Tibial nerve (tissue), 4 donors: ENCODE data around the gene GXYLT2. TPM values are rescaled to one million over a fixed set of nuclear protein-coding genes. Genes with fewer than 3 reads are reported as not detected.
A peak's percentile ranks its signal among the peaks of the same experiment; 100 is the strongest.

ENCODE experiments used
- DNase-seq, 2 donors: peaks; one replicate each; pipeline ENCODE4 v3.0.0-alpha.2; 2019; ENCODE audit warnings: low spot score in 2 of 2
- H3K27ac ChIP-seq, 4 donors: fragments of 200-600 bp; sonication (generic) in 3 of 4; one replicate each; pipeline ENCODE4 v1.5.1; 2017 to 2019; ENCODE audit warnings: mild to moderate bottlenecking in 1 of 4
- H3K27me3 ChIP-seq, 2 donors: fragments of 200-600 bp; sonication (generic) in 1 of 2; one replicate each; pipeline versions ENCODE4 v1.5.1 to v1.6.0; 2017 to 2019
- H3K36me3 ChIP-seq, 3 donors: fragments of 200-600 bp; sonication (generic); one replicate each; pipeline ENCODE4 v1.5.1; 2018 to 2019
- H3K4me1 ChIP-seq, 4 donors: fragments of 200-600 bp; sonication (generic) in 3 of 4; one replicate each; pipeline ENCODE4 v1.5.1; 2017 to 2019
- H3K4me3 ChIP-seq, 4 donors: fragments of 200-600 bp; sonication (generic) in 3 of 4; one replicate each; pipeline ENCODE4 v1.5.1; 2017 to 2019; ENCODE audit warnings: mild to moderate bottlenecking in 1 of 4, moderate library complexity in 1 of 4
- H3K9me3 ChIP-seq, 4 donors: fragments of 200-600 bp; sonication (generic) in 3 of 4; one replicate each; pipeline ENCODE4 v1.5.1; 2017 to 2019
- EP300 ChIP-seq, 2 donors: sonication (generic); formaldehyde crosslinking; IDR thresholded peaks; one replicate each; pipeline ENCODE4 v1.6.1; 2017; ENCODE audit warnings: antibody characterized with exemption in 2 of 2, mild to moderate bottlenecking in 1 of 2
- POLR2A ChIP-seq, 2 donors: fragments of 450-650 bp; IDR thresholded peaks; one replicate each; pipeline ENCODE4 v1.6.1; 2017; ENCODE audit warnings: antibody characterized with exemption in 2 of 2, mild to moderate bottlenecking in 2 of 2, moderate library complexity in 2 of 2
- WGBS, 2 donors: methylation state at CpG; one replicate each; pipeline ENCODE4 v1.1.5; 2018; 5-methylcytosine and 5-hydroxymethylcytosine counted together
- total RNA-seq, 4 donors: library from RNA; depleted of rRNA; stranded (reverse); fragments of >200 nt; gene quantifications; one replicate each; pipeline ENCODE4 v1.1.0, GENCODE V29; 2016
- TF ChIP-seq, protein P1 (sequence below), 5 experiments: fragments of 200-600 bp in 3 of 5; fragments of 450-650 bp in 2 of 5; sonication (generic) in 3 of 5; IDR thresholded peaks; one replicate each; pipeline ENCODE4 v1.5.1; 2016 to 2019; ENCODE audit warnings: antibody characterized with exemption in 5 of 5, mild to moderate bottlenecking in 3 of 5, moderate library complexity in 2 of 5

GXYLT2 gene
- total RNA-seq, 4 donors from 2014 or later, result 16.7 to 33.6 (median 22.0) TPM

DNA sequence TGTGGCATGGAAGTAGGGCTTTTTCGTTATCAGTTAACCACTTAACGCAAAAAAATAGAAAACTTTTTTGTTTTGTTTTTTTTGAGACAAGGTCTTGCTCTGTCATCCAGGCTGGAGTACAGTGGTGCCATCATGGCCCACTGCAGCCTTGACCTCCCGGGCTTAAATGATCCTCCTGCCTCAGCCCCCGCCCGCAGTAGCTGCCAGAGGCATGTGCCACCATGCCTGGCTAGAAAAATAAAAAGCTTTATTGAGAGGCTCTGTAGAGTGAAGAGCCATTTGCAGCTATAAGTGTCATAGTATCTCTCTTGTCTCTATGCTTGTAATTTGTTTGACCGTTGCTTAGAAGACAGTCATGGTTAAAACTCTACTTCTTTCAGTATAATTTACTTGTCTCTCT lies 122.3 kb downstream of the GXYLT2 start:
- Histone ChIP-seq H3K4me3 (no peak overlapping the region), H3K9me3 (no peaks in the 10 kb centered on the region), H3K4me1 (peaks cover 0 to 76% (median 17%) of the 10 kb centered on the region in 4 donors), H3K36me3 (peaks cover 0 to 43% (median 0%) of the 10 kb centered on the region in 3 donors), H3K27ac (peak overlapping the region in 1 of 4 donors; percentile 18), H3K27me3 (no peaks in the 10 kb centered on the region)
- 63 to 64% methylated on average over 6 of the region's 6 CpGs for WGBS, 2 donors
- DNase-seq, result no peak
- no peak for TF ChIP-seq POLR2A (IDR thresholded peaks at IDR 0.05)
- TF ChIP-seq, protein P1, sequence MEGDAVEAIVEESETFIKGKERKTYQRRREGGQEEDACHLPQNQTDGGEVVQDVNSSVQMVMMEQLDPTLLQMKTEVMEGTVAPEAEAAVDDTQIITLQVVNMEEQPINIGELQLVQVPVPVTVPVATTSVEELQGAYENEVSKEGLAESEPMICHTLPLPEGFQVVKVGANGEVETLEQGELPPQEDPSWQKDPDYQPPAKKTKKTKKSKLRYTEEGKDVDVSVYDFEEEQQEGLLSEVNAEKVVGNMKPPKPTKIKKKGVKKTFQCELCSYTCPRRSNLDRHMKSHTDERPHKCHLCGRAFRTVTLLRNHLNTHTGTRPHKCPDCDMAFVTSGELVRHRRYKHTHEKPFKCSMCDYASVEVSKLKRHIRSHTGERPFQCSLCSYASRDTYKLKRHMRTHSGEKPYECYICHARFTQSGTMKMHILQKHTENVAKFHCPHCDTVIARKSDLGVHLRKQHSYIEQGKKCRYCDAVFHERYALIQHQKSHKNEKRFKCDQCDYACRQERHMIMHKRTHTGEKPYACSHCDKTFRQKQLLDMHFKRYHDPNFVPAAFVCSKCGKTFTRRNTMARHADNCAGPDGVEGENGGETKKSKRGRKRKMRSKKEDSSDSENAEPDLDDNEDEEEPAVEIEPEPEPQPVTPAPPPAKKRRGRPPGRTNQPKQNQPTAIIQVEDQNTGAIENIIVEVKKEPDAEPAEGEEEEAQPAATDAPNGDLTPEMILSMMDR (IDR thresholded peaks at IDR 0.05), result no peak
- no peak for TF ChIP-seq EP300 (IDR thresholded peaks at IDR 0.05)

DNA sequence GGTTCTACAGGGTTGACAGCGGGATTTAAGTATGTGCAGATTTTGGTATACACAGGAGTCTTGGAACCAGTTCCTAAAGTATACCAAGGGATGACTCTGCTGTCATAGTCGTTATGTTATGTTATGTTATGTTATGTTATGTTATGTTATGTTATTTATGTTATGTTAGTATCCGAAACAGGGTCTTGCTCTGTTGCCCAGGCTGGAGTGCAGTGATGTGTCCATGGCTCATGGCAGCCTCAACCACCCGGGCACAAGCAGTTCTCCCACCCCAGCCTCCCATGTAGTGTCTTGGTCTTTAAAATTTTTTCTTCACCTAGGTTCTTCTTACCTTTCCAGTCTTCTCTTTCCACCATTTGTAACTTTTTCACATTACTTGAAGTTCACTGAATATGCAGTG lies 130.5 kb downstream of the GXYLT2 start:
- 87 to 89% methylated on average over 4 of the region's 4 CpGs for WGBS, 2 donors
- peaks cover 0 to 10% (median 0%) of the 10 kb centered on the region in 3 donors for H3K36me3 ChIP-seq
- H3K9me3 ChIP-seq, result no peaks in the 10 kb centered on the region
- H3K27me3 ChIP-seq, result no peaks in the 10 kb centered on the region
- H3K4me3 ChIP-seq, result no peak overlapping the region
- TF ChIP-seq POLR2A (IDR thresholded peaks at IDR 0.05), result no peak
- TF ChIP-seq EP300 (IDR thresholded peaks at IDR 0.05), result no peak
- TF ChIP-seq, protein P1 (IDR thresholded peaks at IDR 0.05), result no peak
- DNase-seq, result no peak
- H3K27ac ChIP-seq, result no peak overlapping the region
- H3K4me1 ChIP-seq, result peaks cover 0 to 75% (median 11%) of the 10 kb centered on the region in 4 donors

DNA sequence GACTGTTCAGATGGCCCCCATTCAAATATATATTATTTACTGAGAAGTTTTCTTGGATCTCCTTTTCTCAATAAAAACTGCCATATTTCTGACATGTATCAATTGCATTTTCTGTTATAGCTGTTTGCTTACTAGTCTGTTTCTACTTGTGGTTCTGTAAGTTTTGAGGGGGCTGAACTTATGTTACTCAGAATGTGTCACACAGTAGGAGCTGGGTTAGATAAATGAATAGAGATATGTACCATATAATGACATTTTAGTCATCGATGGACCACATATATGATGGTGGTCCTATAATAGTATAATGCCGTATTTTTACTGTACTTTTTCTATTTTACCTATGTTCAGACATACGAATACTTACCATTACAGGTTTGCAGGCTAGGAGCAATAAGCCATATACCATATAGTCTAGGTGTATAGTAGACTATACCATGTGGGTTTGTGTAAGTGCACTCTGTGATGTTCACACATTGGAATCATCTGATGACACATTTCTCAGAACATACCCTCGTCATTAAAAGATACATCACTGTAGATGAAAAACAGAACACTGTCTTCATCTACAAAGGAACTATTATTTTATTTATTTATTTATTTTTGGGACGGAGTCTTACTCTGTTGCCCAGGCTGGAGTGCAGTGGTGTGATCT lies 131.1 kb downstream of the GXYLT2 start:
- Histone ChIP-seq H3K36me3 (peaks cover 0 to 10% (median 0%) of the 10 kb centered on the region in 3 donors), H3K27ac (peak overlapping the region in 1 of 4 donors; percentile 42), H3K4me1 (peaks cover 0 to 75% (median 13%) of the 10 kb centered on the region in 4 donors), H3K9me3 (no peaks in the 10 kb centered on the region), H3K4me3 (no peak overlapping the region), H3K27me3 (no peaks in the 10 kb centered on the region)
- no peak for DNase-seq
- TF ChIP-seq EP300 (IDR thresholded peaks at IDR 0.05) (no peak), POLR2A (IDR thresholded peaks at IDR 0.05) (no peak)
- TF ChIP-seq, protein P1 (IDR thresholded peaks at IDR 0.05), result no peak
- WGBS, 2 donors, result 70 to 75% methylated on average over 5 of the region's 5 CpGs

DNA sequence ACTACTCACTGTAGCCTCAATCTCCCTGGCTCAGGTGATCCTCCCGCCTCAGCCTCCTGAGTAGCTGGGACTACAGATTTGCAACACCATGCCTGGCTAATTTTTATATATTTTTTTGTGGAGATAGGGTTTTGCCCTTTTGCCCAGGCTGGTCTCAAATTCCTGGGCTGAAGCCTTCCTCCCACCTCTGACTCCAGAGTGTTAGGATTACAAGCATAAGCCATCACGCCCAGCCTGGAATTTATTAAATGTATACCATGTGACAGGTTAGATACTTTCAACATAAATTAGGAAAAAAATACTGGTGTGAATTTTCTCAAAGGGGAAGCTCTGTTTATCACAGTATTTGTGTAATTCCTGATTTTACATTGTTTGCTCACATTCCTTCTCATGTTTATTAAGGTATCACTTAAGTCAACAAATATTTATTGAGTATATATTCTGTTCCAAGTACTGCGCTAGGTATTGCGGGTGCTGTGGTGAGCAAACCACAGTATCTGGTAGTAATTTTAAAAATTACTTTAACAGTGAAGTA lies 133.5 kb downstream of the GXYLT2 start:
- no peaks in the 10 kb centered on the region for H3K36me3 ChIP-seq
- TF ChIP-seq EP300 (IDR thresholded peaks at IDR 0.05), result no peak
- TF ChIP-seq, protein P1 (IDR thresholded peaks at IDR 0.05), result no peak
- TF ChIP-seq POLR2A (IDR thresholded peaks at IDR 0.05), result no peak
- H3K27me3 ChIP-seq, result no peaks in the 10 kb centered on the region
- no peaks in the 10 kb centered on the region for H3K9me3 ChIP-seq
- H3K4me1 ChIP-seq, result peaks cover 0 to 89% (median 28%) of the 10 kb centered on the region in 4 donors
- no peak for DNase-seq
- no peak overlapping the region for H3K4me3 ChIP-seq
- no peak overlapping the region for H3K27ac ChIP-seq
- 61 to 80% methylated on average over 4 of the region's 4 CpGs for WGBS, 2 donors

DNA sequence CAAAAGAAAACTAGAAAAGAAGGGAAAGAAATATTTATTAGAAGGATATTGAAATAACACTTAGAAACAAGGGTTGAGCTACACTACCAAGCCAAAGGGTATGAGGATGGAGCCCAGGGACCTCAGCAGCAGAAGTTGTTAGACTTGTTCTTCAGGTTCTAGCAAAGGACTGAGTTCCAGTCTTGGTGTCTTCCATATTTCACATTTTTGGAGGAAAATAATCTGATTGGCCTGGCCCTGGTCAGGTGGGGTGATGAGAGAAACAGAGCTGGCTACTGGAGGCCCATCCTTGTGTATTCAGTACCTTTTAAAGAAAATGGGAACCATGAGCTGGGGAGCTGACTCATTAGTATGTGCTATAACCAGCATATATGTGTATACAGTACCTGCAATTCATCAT lies 137.0 kb downstream of the GXYLT2 start:
- H3K4me3 ChIP-seq, result no peak overlapping the region
- no peaks in the 10 kb centered on the region for H3K27me3 ChIP-seq
- H3K36me3 ChIP-seq, result no peaks in the 10 kb centered on the region
- H3K27ac ChIP-seq, result peak overlapping the region in 3 of 4 donors; percentile 36 to 81 (median 78)
- TF ChIP-seq, protein P1 (IDR thresholded peaks at IDR 0.05), result no peak
- TF ChIP-seq POLR2A (IDR thresholded peaks at IDR 0.05), result no peak
- H3K4me1 ChIP-seq, result peaks cover 0 to 87% (median 33%) of the 10 kb centered on the region in 4 donors
- H3K9me3 ChIP-seq, result no peaks in the 10 kb centered on the region
- no peak for DNase-seq
